NCI-H2196 treated with DMSO at 0.1 percent for 48 hours (cell line): ENCODE results near the gene KCNAB2.
"Not testable (repeated sequence)": the region's sequence is repeated elsewhere in the genome, so short reads cannot be mapped to it uniquely, and the experiment has no call there.

Experiments
- DNase-seq: peaks from one replicate; lab custom pipeline; 2025; ENCODE audit not compliant: unreplicated experiment; lab: John Stamatoyannopoulos, UW

KCNAB2 gene

DNA sequence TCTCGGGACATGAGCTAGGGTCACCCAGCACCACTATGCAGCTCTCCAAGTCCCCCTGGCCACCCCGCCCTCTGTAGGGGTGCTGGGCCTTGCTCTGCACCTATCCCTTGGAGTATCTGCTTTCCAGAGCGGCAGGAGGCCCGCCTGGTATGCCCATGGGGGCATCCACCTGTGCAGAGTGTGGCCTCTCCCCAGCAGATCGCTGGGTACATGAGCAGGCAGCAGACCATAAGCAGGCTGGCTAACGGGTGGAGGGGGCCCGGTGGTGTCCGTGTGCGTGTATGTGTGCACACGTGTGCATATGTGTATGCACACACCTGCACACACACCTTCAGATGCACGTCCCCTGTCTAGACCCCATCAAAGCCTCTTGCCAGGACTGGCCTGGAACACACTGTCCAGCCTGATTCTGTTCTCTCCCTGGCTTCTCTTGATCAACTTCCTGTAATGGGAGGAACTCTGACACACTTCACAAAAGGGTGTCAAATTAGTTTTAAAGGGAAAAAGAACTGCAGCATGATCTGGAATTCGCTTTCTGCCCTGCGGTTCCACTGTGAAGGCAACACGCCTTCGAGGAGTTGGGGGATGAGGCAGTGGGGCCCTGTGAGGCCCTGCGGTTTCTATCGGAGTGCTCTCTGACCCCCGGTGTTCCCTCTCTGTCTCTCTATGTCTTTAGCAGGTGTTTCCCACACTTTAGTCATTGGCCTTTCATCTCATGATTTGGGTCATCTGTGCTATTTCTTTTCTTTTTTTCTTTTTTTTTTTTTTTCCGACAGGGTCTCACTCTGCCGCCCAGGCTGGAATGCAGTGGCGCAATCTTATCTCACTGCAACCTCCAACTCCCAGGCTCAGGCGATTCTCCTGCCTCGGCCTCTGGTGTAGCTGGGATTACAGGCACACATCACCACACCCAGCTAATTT, 36.3 kb upstream of the KCNAB2 start:
- DNase-seq = no peak

DNA sequence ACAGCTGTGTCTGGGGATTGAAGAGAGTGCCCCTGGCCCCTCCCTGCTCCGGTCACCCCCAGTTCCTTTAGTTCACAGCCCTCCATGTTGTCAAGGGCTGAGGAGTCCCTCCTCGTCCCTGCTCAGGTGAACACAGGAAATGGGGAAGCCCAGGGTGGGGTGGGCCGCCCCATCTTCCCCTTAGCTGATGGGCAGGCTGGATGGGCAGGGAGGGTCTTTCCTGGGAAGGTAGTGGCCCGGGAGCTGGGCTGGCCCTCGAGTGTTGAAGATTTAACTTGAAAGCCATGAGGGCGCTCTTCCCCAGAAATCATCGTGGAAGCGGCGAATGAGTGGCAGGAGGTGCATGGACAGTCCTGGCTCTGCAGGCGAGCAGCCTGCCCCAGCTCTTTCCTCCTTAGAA, 35.1 kb upstream of the KCNAB2 start:
- DNase-seq = no peak

DNA sequence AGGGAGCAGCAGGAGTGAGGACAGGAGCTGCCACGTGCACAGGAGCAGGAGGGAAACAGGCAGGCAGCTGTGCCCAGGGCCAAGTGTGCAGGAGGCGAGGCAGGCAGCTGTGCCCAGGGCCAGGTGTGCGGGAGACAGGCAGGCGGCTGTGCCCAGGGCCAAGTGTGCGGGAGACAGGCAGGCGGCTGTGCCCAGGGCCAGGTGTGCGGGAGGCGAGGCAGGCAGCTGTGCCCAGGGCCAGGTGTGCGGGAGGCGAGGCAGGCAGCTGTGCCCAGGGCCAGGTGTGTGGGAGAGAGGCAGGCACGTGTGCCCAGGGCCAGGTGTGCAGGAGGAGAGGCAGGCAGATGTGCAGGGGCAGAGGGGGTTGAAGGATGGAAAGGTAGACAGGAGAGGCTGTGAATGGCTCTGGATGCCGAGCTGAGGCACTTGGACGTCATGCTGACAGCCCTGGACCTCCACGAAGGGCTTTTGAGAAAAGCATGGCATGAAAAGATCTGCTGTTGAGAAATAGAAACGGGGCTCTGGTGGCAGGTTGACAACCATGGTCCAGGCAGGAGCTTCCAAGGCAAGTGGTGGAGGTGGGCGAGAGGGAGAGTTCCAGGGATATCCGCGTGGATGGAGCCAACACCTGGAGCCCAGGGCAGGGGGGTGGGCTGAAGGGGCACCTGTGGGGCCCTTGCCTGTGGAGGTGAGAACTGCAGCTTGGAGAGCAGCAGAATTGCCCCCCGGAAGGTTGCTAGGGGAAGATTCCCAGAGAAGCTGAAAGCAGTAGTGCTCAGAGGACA, 34.3 kb upstream of the KCNAB2 start:
- no peak for DNase-seq

DNA sequence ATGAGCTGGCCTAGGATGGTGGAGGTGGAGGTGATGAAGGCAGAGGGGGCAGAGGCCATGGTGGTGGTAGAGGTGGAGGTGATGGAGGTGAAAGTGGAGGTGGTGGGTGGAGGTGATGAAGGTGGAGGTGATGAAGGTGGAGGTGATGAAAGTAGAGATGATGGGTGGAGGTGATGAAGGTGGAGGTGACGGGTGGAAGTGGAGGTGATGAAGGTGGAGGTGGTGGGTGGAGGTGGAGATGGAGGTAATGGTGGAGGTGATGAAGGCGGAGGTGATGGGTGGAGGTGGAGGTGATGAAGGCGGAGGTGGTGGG, 33.8 kb upstream of the KCNAB2 start:
- no peak for DNase-seq

DNA sequence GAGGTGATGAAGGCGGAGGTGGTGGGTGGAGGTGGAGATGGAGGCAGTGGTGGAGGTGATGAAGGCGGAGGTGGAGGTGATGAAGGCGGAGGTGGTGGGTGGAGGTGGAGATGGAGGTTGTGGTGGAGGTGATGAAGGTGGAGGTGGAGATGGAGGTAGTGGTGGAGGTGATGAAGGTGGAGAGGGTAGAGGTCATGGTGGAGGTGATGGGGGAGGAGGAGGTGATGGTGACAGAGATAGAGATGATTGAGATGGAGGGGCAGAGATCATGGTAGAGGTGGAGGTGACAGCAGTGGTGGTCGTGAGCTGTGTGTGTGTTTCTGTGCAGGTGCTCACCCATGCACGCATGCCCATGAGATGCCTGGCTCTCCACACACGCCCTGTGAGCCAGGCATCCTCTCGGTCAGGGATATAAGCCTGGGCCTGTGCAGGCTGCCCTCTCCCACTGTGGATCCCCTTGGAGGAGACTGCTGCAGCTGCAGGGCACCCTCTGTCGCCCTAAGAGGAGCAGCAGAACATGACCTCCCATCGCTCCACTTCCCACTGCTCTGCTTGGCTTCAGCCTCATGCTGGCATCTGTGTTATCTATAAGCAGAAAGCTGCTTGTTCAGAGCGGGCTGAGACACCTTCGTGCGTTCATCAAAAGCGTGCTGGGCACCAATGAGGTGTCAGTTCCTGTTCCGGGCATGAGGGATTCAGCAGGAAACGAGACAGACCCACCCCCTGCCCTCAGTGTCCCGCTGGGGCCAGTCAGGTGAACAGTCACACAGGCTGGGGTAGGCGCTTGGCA, 33.0 kb upstream of the KCNAB2 start:
- no peak for DNase-seq

DNA sequence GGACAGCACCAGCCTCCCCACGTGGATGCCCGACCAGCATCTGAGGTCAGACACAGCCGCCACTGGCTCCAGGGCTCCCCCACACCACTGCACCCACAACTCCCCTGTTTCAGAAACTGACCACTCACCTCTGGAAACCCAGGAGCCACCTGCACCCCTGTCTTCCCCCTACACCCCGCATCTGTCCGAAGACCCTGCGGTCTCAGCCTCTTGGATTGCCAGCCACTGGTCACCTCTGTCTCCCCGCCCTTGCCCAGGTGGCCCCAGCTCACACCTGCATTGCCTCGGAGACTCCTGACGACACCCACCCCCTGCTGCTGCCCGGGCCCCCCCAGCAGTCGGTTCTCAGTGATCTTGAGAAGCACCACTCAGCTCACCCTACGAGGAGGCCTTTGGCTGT, 32.2 kb upstream of the KCNAB2 start:
- no peak for DNase-seq

DNA sequence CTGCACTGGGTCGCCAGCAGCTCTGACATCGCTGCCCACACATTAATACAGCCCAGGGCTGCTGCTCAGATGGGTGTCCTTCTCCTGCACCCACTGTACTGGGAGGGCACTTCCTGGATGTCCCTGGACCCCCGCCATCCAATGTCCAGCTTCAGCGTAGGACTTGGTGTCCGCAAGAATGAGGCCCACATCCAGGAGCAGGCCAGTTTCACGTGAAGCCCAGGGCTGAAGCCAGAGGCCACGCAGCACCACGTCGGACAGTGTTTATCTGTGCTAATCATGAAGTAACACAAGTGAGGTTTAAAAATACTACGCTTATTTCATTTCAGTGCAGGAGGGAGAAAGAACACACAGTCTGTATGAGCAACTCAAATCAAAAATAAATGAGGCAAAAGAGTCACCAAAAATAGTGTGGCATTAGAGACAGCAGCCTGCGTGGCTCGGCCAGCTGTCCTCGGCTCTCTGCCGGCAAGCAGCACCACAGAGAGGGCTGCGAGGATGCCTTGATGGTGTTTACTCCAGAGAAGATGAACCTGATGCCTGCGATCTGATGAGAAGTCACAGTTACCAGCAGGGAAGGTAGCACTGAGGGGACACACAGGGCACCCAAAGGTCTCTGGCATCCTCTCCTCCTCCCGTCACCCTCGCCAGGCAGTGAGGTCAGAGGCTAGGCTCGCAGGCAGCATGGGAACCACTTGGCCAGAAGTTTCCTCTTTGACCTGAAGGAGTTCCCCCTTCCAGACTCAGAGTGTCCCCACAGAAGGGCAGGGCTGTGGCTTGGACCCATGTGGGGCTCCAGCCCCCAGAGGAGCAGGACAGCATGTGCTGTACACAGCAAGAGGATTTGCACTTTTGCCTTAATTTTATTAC, 31.3 kb upstream of the KCNAB2 start:
- no peak for DNase-seq

DNA sequence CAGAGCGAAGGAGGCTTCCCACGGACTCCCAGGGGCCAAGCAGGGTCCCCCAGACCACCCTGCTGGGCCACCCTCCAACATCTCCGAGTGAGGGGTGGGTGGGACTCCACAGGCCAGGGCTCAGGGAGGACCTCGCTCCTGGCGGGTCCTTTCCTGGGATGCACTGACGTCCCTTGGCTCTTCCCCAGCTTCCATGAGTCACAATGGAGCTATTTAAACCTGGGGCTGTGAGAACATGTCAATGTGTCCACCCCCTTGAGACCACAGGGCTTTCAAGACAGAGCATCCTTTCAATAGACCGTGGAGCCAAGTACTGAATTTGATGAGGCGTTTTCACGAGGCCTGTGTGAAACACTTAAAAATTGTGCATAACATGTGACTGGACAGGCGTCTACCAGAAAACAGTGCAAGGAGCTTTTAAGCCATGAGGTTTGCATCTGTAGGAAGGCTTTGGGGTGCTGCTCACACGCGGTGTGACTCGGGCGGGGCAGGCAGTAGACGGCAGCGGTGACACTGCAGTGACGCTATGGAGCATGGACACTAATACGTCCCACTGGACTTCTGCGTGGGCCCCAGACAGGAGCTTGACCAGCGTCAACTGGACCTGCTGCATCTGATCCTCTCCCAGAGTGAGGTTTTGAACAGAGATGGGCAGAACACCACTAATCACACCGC, 29.4 kb upstream of the KCNAB2 start:
- DNase-seq = no peak

DNA sequence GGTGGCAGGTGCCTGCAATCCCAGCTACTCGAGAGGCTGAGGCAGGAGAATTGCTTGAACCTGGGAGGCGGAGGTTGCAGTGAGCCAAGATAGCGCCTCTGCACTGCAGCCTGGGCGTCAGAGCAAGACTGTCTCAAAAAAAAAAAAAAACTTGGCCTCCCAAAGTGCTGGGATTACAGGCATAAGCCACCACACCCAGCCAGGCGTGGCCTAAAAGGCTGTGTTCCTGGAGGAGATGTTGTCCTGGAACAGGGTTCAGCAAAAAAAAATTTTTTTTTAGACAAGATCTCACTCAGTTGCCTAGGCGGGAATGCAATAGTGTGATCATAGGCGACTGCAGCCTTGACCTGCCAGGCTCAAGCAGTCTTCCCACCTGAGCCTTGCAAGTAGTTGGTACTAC, 28.0 kb upstream of the KCNAB2 start:
- DNase-seq = not testable (repeated sequence)

DNA sequence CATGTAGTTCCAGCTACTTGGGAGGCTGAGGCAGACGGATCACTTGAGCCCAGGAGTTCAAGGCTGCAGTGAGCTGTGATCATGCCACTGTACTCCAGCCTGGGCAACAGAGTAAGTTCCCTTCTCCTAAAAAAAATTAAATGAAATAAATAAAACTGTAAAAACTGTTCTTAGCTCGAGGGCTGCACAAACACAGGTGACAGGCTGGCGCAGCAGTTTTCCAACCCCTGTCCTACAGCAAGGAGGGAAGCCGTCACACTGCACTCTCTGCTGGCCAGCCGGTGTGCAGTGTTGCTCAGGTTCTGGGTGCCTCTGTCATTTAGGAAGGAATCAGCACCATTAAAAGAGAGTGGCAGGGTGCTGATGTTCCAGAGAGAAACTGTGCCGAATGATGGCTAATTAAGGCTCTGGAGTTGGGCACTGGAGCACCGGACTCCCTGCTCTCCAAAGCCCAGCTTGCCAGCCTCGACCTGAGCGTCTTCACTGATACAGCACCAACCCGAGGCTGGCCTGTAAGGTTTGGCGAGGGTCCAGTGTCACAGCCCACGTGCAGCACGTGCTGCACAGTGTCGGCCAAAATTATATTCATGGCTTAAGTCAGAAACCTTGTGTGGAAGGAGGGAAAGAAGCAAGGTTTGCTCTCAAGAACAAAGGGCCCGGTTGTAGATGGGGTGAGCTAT, 26.4 kb upstream of the KCNAB2 start:
- DNase-seq = no peak

DNA sequence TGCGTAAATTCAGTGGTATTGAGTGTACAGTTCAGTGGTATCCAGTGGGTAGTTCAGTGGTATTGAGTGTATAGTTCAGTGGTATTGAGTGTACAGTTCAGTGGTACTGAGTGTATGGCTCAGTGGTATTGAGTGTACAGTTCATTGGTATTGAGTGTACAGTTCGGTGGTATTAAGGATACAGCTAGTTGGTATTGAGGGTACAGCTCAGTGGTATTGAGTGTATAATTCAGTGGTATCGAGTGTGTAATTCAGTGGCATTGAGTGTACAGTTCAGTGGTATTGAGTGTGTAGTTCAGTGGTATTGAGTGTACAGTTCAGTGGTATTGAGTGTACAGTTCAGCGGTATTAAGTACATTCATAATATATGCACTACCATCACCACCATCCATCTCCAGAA, 23.5 kb upstream of the KCNAB2 start:
- no peak for DNase-seq

DNA sequence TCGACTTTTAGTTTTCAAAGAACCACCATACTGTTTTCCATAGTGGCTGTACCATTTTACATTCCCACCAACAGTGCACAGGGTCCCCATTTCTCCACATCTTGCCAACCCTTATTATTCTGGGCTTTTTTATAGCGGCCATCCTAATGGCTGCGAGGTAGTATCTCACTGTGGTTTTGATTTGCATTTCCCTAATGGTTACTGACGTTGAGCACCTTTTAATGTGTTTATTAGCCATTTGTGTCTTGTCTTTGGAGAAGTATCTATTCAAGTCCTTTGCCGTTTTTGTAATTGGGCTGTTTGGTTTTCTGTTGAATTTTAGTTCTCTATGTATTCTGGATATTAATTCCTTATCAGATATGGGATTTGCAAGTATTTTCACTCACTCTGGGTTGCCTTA, 22.3 kb upstream of the KCNAB2 start:
- DNase-seq = no peak

DNA sequence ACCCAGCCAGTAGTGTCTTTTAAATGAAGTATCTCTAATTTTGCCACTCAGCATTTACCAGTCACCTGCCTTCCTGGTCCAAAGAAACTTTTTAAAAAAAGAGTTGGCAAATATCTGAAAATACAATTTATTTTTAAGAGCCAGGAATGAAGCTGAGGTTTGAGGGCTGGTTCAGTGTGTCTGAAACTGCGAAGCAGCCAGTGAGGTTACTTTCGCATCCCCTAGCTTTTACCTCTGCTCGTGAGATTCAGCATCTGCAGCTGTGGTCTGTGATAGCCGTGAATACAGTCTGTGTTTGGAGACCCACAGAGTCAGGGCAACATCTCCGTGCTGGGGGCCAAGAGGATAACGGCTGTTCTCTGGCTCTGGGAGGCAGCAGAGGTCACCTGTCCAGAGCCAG, 21.3 kb upstream of the KCNAB2 start:
- no peak for DNase-seq

DNA sequence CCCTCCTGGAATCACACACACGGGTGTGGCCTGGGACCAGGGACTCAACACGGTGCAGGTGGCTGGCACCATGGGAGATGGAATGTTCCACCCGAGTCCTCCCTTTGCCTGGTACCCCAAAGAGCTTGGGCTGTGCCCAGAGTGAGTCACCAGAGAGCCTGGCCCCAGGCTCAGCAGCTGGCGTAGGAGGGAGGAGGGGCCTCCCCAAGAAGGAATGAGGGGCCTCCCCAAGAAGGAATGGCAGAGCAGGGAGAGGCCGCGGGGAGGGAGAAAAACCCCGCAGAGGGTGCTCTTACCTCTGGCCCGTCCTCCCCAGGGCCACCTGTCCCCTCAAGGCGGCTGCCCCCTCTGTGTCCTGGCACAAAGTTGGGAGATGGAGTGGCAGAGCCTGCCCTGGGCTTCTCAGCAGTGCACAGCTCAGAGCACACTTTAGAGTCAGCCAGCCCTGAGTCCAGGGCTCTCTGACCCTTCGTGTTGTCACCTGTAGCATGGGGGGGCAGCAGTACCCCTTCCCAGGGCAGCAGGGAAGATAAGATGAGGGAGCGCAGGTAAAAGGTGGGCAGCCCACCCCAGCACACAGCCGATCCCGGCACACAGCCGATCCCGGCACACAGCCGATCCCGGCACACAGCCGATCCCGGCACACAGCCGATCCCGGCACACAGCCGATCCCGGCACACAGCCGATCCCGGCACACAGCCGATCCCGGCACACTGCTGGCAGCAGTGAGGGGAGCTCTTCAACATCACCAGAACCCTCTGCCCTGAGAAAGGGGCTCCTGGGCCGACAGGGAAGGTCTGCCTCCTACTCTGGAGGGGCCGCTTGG, 20.2 kb upstream of the KCNAB2 start:
- no peak for DNase-seq

DNA sequence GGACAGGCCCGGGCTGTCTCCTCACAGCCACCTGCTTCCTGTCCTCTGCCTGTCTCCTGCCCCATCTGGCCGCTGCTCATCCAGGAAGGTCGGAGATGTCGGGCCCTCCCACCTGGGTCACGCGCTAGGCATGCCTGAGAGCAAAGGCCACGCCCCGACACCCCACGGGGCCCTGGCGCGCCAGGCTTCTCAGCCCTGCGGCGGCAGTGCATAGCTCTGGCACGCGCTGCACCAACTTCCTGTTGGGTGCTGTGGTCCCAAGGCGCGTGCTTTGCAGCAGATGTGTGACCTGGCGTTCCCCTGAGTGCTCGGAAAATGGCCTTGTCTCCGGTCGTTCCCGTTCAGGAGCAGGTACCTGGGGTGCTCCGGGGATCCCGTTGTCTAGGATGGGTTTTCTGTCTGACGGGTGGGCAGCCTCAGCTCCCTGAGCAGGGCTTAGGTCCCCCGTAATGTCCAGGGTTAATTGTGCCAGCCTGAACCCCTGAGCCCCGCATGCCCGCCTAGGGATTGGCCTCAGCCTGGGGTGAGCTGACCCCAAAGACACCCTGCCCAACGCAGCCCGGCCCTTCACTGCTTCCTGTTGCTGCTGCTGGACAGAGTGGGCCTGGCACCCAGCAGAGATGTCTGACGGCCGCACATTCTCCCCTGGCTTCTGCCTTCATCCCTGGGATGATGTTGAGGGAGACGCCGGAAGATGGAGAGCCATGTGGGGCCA, 19.4 kb upstream of the KCNAB2 start:
- DNase-seq = peak; percentile 91

DNA sequence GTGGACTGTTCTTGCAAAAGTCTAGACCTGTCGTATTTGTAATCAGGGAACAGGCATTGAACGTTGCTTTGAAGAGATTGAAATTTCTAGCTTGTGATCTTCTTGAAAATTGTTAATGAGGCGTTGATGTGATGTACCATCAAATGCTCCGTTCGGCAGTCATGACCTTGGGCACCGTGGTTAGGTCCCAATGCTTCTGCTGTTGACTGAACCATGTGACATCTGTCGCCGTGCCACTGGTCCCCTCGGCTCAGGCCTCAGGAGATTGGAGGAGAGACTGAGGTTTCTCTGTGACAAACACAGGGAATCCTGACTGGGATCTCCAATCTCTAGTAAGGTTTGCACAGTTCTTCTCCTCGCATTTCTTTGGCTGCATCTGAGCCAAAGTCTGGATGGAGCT, 18.1 kb upstream of the KCNAB2 start:
- no peak for DNase-seq

DNA sequence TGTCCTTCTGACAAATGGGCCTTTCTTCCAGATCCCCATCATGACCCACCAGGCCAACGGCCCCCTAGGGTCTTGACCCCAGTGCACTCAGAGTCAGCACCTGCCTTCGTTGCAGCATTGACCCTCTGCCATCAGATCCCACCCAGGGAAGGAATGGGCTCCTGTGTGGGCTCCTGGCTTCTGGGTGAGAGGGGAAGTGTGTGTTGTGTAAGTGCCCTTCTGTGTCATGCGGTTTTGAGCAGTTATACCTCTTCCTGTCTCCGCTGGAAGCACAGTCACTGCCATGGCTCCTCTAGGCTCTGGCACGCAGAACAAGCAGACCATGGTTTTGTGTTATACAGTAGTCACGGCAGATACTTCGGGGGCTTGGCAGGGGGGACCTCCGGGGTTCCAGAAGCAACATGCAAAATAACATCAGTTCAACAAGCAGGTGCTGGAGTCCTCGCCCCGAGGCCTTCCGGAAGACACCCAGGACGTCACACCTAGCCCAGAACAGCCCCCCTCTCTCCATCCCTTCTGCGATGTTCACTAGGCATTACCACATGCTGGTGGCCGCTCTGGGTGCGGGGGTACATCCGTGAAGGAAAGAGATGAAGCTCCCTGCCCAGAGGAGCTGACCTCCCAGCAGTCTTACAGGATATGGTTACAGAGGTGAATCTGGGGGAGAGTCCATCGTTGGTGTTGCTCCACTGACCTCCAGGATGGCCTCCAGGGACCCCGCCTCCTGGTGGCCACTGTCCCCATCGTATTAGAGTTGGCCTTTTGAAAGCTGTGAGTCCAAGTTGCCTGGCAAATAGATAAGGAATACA, 17.4 kb upstream of the KCNAB2 start:
- no peak for DNase-seq
